HG02759 (cell line): ENCODE data around the gene SFT2D1.
"Not testable (repeated sequence)": the region's sequence is repeated elsewhere in the genome, so short reads cannot be mapped to it uniquely, and the experiment has no call there.

ENCODE experiments used
- ATAC-seq: cut with Tn5 transposase; IDR thresholded peaks from one replicate; pipeline ENCODE4 v1.9.1; 2021; ENCODE audit warnings: mild to moderate bottlenecking, moderate library complexity; ENCODE audit not compliant: unreplicated experiment

Gene SFT2D1

DNA sequence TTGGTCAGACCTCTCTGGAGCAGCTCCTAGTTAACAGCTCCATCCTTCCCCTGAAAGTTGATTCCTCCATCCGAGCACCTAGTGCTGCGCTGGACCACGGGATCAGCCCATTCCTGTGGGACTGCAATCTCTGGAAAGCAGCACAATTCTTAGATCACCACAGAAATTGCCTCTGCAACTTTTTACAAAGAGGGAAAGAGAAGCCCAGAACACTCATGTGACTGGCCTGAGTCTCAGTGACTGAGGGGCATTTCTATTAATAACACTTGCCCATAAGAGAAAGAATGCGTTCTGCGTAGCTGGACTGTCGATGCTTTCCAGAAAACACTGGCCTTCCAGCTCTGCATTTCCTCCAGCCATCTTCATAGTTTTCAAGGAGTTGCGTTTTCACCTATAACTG lies 22.1 kb upstream of the SFT2D1 start:
- no peak for ATAC-seq

DNA sequence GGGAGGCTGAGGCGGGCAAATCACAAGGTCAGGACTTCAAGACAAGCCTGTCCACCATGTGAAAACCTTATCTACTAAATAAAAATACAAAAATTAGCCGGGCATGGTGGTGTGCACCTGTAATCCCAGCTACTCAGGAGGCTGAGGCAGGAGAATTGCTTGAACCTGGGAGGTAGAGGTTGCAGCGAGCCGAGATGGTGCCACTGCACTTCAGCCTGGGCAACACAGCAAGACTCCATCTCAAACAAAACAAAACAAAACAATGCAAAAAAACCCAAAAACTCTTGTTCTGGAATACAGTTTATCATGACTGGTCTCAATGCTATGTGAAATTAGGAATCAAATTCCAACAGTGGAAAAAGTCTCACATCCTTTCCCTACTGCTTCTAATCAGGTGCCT lies 20.1 kb upstream of the SFT2D1 start:
- not testable (repeated sequence) for ATAC-seq

DNA sequence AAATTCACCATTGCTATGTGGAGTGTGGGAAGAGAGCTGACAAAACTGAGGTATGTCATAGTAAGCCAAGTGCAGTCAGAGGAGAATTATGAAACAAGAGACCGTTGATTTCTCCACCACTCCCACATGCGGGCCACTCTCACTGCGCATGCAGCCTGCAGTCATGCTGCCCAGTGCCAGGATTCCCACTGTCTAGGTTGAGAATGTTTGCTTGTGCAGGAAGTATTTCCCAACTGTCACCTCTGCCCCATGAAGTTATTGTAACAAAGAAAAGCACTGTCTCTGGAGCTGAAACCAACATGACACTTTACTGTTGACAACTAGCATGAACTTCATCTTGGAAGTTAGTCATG lies 18.7 kb upstream of the SFT2D1 start:
- ATAC-seq, result no peak

DNA sequence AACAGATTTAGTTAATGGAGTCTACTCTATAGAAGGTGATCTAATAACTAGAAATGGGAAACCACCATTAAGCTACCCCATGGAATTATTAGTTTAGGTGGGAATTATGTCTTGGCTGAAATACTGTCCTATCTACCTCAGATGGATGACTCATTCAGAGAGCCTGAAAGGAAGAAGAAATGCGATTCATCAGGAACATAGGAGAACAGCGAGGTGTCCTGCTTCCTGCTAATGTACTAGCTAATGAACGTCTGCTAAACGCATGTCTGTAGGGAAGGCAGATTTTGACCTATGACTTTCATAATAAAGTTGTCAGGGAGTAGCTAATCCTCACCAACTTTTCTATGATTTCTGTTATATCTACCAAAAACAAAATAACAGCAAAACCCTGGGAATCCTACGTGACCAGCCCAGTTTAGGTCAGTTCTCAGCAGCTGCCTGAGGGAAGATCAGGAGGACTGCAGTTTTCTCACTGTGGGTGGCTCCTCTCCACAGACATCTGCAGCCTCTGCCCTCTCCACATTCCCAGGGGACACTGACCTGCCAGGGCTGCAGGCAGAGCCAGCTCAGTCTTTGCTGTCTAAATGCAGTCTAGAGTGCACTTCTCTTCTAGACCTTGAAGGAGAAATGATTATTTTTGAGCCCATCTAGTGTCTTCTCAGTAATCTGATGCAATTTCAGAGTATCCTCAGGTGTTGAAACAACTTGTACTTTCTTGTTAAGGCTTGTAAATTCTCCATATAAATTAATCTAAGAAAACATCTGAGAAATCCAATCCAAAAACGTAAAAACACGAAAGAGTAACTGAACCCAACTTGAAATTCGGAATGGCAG lies 18.1 kb upstream of the SFT2D1 start:
- ATAC-seq, result no peak

DNA sequence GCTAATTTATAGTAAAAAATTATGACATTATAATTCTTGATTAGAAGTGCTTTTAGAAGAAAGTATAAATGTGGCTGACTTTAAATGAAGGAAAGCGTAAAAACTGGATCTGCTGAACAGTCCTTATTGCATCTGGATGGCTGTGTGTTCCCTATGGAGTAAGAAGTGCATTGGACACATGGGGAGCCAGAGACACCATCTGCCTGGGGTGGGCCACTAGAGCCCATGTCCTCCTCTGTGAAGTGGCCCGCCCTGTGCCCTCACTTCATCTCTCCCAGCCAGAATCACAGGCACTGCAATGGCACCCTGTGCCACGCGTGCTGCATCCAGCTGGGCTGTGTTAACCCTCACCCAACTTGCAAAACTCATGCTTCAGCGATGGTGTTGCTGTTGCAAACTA lies 13.2 kb upstream of the SFT2D1 start:
- ATAC-seq, result no peak

DNA sequence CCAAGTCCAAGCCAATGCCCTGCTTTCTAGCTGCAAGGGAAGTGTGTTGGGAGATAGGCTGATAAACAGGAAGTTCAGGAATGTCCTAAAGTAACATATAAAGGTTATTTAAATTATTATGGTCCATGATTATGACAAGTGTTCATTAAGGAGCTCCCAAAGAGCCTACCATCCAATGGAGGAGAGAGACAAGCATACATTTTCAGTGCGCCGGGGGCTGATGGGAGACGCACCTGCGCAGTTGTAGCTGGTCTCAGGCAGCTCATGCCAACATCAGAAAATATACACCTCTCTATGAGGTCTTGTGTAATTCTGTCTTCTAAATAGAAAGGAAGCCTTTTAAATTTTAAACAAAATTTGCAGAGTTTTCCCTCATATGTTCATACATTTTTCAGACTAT lies 12.6 kb upstream of the SFT2D1 start:
- ATAC-seq, result no peak

DNA sequence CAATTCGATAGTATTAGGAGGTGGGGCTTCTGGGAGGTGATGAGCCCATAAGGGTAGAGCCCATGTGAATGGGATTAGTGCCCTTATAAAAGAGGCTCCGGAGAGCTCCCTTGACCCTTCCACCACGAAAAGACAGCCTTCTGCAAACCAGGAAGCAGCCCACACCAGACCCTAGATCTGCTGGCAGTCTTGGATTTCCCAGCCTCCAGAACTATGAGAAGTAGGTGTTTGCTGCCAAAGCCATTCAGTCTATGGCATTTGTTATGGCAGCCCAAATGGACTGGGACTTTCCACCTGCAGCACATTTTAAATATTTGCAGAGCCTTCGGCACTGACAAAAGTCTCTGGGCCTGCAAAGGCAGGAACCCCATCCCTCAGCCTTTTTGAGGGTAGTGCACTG lies 11.8 kb upstream of the SFT2D1 start:
- no peak for ATAC-seq

DNA sequence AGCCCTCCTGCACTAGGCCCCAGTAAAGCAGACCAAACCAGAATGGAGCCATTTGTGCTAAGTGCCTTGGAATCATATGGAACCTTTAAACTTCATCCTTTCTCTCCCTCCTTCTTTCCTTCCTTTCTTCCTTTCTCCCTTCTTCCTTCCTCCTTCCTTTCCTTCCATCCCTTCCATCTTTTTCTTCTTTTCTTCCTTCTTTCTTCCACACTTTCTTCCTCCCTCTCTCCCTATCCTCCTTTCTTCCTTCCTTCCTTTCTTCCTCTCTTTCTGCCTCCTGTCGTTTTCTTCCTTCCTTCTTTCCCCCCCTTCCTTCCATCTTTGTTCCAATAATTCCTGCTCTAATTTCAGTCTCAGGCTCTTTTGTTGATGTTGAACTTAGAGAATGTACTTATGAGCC lies 11.2 kb upstream of the SFT2D1 start:
- ATAC-seq, result no peak

DNA sequence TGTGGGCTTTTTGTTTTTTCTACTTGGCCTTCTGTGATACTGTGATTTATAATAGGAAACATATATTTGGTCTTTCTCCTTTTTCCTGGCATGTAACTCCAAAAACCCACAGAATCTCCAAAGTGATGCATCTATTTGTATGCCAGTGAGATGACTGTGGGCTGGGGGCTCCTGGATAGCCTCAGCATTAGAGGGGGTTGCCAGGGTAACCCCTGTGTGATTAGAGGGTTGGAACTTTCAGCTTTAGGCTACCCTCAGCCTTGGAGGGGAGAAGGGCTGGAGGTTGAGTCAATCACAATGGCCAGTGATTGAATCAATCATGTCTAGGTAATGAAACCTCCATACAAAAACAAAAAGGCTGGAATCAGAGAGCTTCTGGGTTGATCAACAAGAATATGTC lies 10.6 kb upstream of the SFT2D1 start:
- ATAC-seq, result no peak

DNA sequence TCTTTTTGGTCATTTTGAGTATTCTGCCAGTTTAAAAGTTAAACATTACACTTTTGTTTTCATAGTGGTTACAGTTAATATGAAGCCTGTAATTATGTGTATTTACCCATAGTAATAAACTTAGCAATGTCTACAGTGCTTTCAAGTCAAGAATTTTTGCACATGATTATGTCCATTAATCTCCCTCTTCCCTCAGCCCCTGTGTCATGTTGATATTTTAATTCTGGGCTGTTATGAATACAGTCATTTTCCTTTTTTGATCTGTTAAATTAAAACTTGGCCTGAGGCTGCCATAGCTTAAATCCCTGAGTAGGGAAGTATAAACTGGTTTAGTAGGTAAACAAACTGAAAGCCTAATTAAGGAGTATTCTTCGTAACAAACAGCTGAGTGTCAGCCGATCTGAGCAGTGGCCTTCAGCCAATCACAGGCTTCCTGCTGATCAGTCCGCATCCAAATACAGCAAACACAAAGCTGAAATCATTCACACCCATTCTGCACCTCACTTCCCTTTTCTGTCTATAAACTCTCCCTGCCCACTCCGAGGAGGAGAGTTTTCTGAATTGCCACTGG lies 9.5 kb upstream of the SFT2D1 start:
- ATAC-seq, result peak; percentile 95

DNA sequence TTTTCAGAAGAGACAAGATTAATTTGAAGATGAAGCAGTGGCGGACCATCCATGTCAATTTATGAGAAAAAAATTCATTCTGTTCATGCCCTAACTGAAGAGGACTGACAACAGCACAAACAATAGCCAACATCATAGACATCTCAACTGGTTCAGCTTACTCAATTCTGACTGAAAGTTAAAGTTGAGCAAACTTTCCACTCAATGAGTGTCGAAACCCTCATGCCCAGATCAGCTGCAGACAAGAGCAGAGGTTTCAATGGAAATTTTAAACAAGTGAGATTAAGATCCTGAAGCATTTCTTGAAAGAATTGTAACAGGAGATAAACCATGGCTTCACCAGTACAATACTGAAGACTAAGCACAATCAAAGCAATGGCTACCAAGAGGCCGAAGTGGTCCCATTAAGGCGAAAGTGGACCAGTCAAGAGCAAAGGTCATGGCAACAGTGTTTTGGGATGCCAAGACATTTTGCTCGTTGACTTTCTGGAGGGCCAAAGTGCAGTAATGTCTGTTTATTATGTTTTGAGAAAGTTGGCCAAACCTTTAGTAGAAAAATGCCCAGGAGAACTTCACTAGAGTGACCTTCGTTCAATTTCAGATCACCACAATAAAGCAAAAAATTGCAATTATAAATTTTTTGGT lies 6.1 kb upstream of the SFT2D1 start:
- ATAC-seq, result no peak

DNA sequence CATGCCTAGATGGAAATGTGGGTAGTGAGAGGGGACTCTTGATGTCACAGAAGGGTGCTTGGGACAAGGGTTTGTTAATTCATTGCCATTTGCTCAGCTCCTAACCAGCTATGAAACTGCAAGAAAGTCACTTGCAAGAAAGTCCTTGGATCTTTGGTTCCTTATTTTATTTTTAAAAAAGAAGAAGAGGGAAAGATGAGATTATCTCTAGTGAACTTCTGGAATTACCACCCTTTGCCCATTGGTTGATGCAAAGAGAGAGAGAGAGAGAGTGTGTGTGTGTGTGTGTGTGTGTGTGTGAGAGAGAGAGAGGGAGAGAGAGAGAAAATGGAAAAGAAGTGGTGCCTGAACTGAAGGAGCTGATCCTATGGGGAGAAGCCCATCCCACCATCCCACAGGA lies 4.6 kb upstream of the SFT2D1 start:
- ATAC-seq, result no peak

DNA sequence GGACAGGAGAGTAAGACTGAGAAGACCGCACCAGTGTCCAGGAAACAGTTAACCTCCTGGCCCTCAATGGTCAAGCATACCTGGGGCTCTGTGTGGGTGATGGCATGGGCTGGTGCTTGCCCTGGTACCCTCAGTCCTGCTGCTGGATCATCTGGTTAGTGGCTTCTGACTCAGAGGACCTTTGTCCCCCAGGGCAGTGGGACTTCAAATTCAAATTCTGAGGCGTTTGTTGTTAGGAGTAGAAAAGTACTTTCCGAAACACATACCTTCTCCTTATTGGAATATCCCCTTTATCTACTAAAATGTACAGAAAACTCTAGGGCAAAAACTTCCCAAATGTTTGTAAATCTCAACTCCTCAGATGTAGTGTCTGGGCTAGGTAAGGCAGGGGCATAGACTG lies 4.1 kb upstream of the SFT2D1 start:
- no peak for ATAC-seq

DNA sequence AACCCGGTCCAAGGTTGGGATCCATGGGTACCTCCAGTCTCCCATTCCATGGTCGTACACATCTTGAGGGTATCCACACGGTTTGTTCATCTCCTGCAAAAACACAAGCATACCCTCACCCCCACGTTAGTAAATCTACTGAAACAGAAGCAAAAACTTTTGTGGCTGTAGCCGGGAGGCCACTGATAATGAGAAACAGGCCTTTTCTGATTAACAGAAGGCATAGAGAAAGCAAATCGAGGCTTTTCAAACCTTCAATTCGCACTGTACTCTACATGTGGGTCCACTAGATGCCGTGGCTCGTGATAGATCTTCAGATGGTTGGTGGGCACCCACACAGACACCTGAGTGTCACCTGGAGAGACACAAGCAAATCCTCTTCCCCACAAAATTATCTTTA lies 3.3 kb upstream of the SFT2D1 start:
- not testable (repeated sequence) for ATAC-seq

DNA sequence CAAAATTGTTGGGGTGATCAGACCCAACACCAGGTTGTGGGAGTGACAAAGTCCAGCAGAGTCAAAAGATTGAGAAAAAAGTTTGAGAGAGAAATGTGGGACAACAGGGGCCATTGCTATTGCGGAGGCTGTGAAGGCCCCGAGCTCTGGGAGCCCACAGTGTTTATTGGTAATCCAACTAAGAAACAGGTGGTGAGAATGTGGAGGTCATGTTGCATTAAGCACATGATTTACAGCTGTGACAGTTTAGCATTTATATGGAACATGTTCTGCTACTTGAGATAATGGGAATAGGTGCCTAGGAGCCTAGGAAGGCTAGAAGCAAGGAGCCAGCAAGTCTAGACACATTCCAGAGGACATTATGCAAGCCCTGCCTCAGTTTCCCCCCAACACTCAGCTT lies 2.6 kb upstream of the SFT2D1 start:
- not testable (repeated sequence) for ATAC-seq

DNA sequence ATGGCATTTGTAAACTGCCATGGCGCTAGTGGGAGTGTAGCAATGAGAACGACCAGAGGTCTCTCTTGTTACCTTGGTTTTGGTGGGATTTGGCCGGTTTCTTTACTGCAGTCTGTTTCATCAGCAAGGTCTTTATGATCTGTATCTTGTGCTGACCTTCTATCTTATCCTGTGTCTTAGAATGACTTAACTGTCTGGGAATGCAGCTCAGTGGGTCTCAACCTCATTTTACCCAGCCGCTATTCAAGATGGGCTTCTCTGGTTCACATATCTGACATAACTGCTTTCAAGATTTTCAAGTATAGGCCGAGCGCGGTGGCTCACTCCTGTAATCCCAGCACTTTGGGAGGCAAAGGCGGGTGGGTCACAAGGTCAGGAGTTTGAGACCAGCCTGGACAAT lies 1.9 kb upstream of the SFT2D1 start:
- ATAC-seq, result no peak

DNA sequence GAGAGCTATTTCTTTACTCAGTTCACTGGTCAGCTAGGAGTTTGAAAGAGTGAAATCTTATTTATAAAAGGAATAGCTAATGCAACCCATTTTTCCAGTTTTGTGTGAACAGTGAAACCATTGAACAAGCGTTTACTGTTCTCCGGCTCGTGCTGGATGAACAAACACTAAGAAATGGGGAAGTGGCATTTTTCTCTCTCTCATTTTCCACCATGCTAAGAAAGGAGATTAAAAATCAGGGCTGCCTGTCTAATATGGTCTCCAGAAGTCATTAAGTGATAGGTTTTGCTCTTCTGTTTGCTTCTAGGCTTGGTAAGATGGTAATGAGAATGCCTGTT lies 774 bp upstream of the SFT2D1 start:
- peak; percentile 15 for ATAC-seq

DNA sequence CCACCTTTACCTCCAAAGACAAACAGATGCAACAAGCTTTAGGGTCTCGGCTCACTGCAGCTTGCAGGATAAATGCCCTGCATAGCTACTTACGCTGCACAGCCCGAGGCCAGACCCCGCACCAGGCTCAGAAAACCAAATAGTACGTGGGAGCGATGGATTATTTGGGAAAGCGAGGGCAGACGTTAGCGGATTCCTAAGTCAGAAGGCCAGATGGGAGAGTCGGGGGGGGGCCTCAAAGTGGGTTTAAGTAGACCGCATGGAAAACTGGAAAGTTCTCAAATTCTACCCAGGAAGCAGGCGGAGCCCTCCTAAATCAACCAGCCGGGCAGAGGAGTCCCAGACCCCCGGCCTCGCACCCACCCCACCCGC lies 382 bp downstream of the SFT2D1 start:
- no peak for ATAC-seq

DNA sequence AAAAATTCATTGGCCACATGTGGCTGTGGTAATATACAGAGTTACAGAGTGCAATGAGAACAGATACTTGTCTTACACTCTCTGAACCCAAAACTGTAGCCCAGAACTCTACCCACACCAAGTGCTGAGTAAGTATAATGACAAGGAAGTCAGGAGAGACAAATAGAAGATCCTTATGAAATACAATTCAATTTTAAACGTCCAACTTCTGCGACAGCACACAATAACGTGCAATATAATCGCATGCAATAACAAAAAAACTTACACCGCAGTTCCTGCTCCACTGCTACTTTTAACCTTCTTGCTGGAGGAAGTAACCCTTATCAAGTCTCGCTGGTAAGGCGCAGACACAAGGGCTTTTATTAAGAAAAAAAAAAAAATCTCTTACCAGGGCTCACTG lies 881 bp downstream of the SFT2D1 start:
- no peak for ATAC-seq

DNA sequence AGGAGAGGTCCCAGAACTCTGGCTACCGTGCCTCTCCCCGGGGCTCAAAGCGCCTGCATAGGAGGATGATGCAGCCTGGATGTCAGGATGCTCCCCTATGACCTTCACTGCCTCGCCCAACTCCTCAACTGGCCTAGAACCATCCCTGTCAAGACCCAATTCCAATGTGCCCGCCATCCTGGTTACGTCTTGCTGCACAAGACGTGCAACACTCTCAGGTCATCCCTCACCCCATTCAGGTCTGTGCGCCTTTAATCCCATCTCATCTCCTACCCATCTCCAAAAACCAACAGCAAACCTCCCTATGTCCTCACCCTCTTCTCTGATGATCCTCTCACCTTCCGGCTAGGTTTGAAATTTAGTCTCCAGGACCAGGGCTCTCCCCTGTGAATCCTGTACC lies 3.5 kb downstream of the SFT2D1 start:
- no peak for ATAC-seq

DNA sequence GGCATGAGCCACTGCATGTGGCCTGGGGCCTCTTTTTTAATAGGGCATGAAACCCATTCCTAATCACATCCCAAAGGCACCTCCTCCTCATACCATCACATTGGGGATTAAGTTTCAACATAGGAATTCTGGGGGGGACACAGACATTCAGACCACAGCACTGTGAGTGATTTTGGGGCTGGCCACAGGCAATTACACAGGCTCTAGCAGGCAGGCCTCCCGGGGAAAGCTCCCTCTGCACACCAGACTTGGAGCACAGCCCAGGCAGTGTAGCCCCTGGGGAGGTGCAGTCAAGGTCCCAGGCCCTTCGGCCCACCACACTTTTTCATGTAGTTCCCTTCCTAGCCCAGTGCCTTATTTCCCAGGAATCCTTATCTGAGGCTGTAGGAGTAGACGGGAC lies 5.5 kb downstream of the SFT2D1 start:
- ATAC-seq, result no peak
